ENCODE data around the gene MED8. TPM values are rescaled to one million over a fixed set of nuclear protein-coding genes. Genes with fewer than 3 reads are reported as not detected.
"Not testable (repeated sequence)": the region's sequence is repeated elsewhere in the genome, so short reads cannot be mapped to it uniquely, and the experiment has no call there.

MED8 gene
- total RNA-seq, 1 donor, result 65.9 TPM

DNA sequence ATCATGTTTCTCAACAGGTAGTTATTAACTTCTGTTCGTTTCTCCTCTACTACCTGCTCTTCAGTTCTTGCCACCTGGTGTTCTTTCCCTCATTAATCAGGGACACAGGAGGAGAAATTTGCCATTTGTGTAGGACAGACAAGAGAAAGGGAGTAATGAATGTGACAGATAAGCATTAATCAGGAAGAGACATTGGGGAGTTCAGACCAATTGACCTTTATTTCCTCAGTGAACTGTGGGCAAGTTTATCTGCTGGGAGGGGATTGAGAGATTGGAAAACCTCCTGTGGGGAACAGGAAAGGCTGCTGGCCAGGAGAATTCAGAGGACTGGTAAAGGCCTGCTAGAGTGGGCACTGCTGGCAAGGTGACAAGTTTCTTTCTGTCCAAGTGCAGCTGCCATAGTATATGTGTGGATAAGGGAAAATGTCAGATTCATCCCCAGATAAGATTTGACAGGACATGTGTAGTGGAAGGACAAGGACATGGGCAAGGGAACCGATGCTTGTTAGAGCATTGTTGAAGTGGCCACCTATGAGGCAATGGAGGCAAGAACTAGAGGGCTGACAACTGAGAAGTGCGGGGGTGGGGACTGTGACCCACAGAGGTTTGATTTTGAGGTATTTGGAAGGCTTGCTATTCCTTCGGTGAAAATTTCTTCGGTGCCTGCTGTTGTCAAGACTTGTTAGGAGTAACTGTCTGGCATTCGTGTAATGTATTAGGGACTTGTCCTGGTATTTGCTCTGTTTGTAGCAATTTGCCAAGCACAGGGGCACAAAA is 12.7 kb upstream of the MED8 start:
- no peak for DNase-seq (ENCODE audit: insufficient read length, low spot score, missing footprints)
- no peak for TF ChIP-seq CTCF (IDR thresholded peaks at IDR 0.05; ENCODE audit: extremely low read depth, low read depth, low read length)
- H3K79me2 ChIP-seq (ENCODE audit: insufficient read depth, low read length), result peaks cover 40% of the 10 kb centered on the region
- no peak overlapping the region for H3K27ac ChIP-seq (ENCODE audit: low read depth, low read length)
- no peaks in the 10 kb centered on the region for H3K4me1 ChIP-seq (ENCODE audit: insufficient read depth, low read length)
- H3K4me2 ChIP-seq (ENCODE audit: insufficient read depth, low read length), result no peak overlapping the region
- H3K27me3 ChIP-seq (ENCODE audit: insufficient read depth, low read length), result no peaks in the 10 kb centered on the region
- H2AFZ ChIP-seq (ENCODE audit: low read length), result no peak overlapping the region
- no peaks in the 10 kb centered on the region for H3K9me3 ChIP-seq (ENCODE audit: low read depth, low read length)
- peaks cover 16% of the 10 kb centered on the region for H4K20me1 ChIP-seq (ENCODE audit: insufficient read depth, low read length)
- no peak overlapping the region for H3K4me3 ChIP-seq (ENCODE audit: insufficient read depth, low read length)
- peaks cover 45% of the 10 kb centered on the region for H3K36me3 ChIP-seq (ENCODE audit: insufficient read depth, low read length)

DNA sequence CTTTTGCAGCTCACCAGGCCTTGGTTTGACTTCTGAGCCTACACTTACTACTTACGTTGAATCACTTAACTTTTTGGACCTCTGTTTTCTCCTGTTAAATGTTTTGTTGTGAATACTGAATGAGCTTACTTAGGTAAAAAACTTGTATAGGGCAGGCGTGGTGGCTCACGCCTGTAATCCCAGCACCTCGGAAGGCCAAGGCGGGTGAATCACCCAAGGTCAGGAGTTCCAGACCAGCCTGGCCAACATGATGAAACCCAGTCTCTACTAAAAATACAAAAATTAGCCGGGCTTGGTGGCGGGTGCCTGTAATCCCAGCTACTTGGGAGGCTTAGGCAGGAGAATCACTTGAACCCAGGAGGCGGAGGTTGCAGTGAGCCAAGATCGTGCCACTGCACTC is 10.8 kb upstream of the MED8 start:
- H3K4me2 ChIP-seq (ENCODE audit: insufficient read depth, low read length); H3K4me1 ChIP-seq (ENCODE audit: insufficient read depth, low read length); H2AFZ ChIP-seq (ENCODE audit: low read length); H3K27ac ChIP-seq (ENCODE audit: low read depth, low read length); H3K27me3 ChIP-seq (ENCODE audit: insufficient read depth, low read length); DNase-seq (ENCODE audit: insufficient read length, low spot score, missing footprints); H3K9me3 ChIP-seq (ENCODE audit: low read depth, low read length); H3K4me3 ChIP-seq (ENCODE audit: insufficient read depth, low read length): not testable (repeated sequence)
- H3K79me2 ChIP-seq (ENCODE audit: insufficient read depth, low read length), result peaks cover 57% of the 10 kb centered on the region
- peaks cover 35% of the 10 kb centered on the region for H3K36me3 ChIP-seq (ENCODE audit: insufficient read depth, low read length)
- peaks cover 16% of the 10 kb centered on the region for H4K20me1 ChIP-seq (ENCODE audit: insufficient read depth, low read length)

GRCh38 chr1:43398227-43398626 is 8.6 kb upstream of the MED8 start:
- no peak overlapping the region for H3K4me3 ChIP-seq (ENCODE audit: insufficient read depth, low read length)
- H3K4me2 ChIP-seq (ENCODE audit: insufficient read depth, low read length), result no peak overlapping the region

GRCh38 chr1:43396059-43396458 is 6.5 kb upstream of the MED8 start:
- DNase-seq (ENCODE audit: insufficient read length, low spot score, missing footprints), result no peak
- Histone ChIP-seq H4K20me1 (ENCODE audit: insufficient read depth, low read length) (no peaks in the 10 kb centered on the region), H3K79me2 (ENCODE audit: insufficient read depth, low read length) (peaks cover 79% of the 10 kb centered on the region), H3K4me3 (ENCODE audit: insufficient read depth, low read length) (no peak overlapping the region), H3K4me1 (ENCODE audit: insufficient read depth, low read length) (no peaks in the 10 kb centered on the region), H3K9me3 (ENCODE audit: low read depth, low read length) (no peaks in the 10 kb centered on the region), H3K27ac (ENCODE audit: low read depth, low read length) (no peak overlapping the region), H3K4me2 (ENCODE audit: insufficient read depth, low read length) (no peak overlapping the region), H3K36me3 (ENCODE audit: insufficient read depth, low read length) (peaks cover 11% of the 10 kb centered on the region), H2AFZ (ENCODE audit: low read length) (no peak overlapping the region), H3K27me3 (ENCODE audit: insufficient read depth, low read length) (no peaks in the 10 kb centered on the region)
- TF ChIP-seq CTCF (IDR thresholded peaks at IDR 0.05; ENCODE audit: extremely low read depth, low read depth, low read length), result no peak

More at GRCh38 chr1:43398227-43398626, 8.6 kb upstream of the MED8 start:
- H3K27me3 ChIP-seq (ENCODE audit: insufficient read depth, low read length), result no peaks in the 10 kb centered on the region
- no peaks in the 10 kb centered on the region for H3K9me3 ChIP-seq (ENCODE audit: low read depth, low read length)
- H3K4me1 ChIP-seq (ENCODE audit: insufficient read depth, low read length), result no peaks in the 10 kb centered on the region
- H3K36me3 ChIP-seq (ENCODE audit: insufficient read depth, low read length), result peaks cover 13% of the 10 kb centered on the region
- H3K79me2 ChIP-seq (ENCODE audit: insufficient read depth, low read length), result peaks cover 78% of the 10 kb centered on the region
- H3K27ac ChIP-seq (ENCODE audit: low read depth, low read length), result no peak overlapping the region
- H4K20me1 ChIP-seq (ENCODE audit: insufficient read depth, low read length), result peaks cover 15% of the 10 kb centered on the region
- DNase-seq (ENCODE audit: insufficient read length, low spot score, missing footprints), result no peak
- no peak for TF ChIP-seq CTCF (IDR thresholded peaks at IDR 0.05; ENCODE audit: extremely low read depth, low read depth, low read length)
- no peak overlapping the region for H2AFZ ChIP-seq (ENCODE audit: low read length)

All from osteoblast (primary cell).